ENCODE data around the gene DRC7.

- TF ChIP-seq CTCF (IDR thresholded peaks at IDR 0.05) (no peak), POLR2A (IDR thresholded peaks at IDR 0.05) (no peak)
Observed at GRCh38 chr16:57759131-57759530, 64.5 kb downstream of the DRC7 start.

Measured in thyroid gland (tissue), 4 donors.